BLaER1 treated with 17β-estradiol and CSF1 and Interleukin-3, amounts not matched to agents 10 nM and 100 nM (cell line): ENCODE results near the gene GLDC.
"Not testable (repeated sequence)": the region's sequence is repeated elsewhere in the genome, so short reads cannot be mapped to it uniquely, and the experiment has no call there.

Experiments
- H3K27ac ChIP-seq, 11 experiments: shearing (Covaris generic); formaldehyde crosslinking; 2 replicates each; pipeline ENCODE4 v1.8.1; 2022
- H3K27me3 ChIP-seq, 11 experiments: shearing (Covaris generic); formaldehyde crosslinking; 2 replicates each; pipeline ENCODE4 v1.8.1; 2022
- H3K36me3 ChIP-seq, 11 experiments: shearing (Covaris generic); formaldehyde crosslinking; 2 replicates each; pipeline ENCODE4 v1.8.1; 2022
- H3K4me1 ChIP-seq, 10 experiments: shearing (Covaris generic); formaldehyde crosslinking; 2 replicates each; pipeline ENCODE4 v1.8.1; 2022
- H3K4me2 ChIP-seq, 11 experiments: shearing (Covaris generic); formaldehyde crosslinking; 2 replicates each; pipeline ENCODE4 v1.8.1; 2022
- H3K4me3 ChIP-seq, 10 experiments: shearing (Covaris generic); formaldehyde crosslinking; 2 replicates each; pipeline ENCODE4 v1.8.1; 2022
- H3K9ac ChIP-seq, 11 experiments: shearing (Covaris generic); formaldehyde crosslinking; 2 replicates each; pipeline ENCODE4 v1.8.1; 2022
- H3K9me3 ChIP-seq, 11 experiments: shearing (Covaris generic); formaldehyde crosslinking; replicated peaks in 1 of 11; 2 replicates each; pipeline ENCODE4 v1.8.1; 2022
- H4K20me1 ChIP-seq, 11 experiments: shearing (Covaris generic); formaldehyde crosslinking; 2 replicates each; pipeline ENCODE4 v1.8.1; 2022
- Cebpa-rat ChIP-seq, 11 experiments: shearing (Covaris generic); IDR thresholded peaks; 2 replicates each; pipeline ENCODE4 v1.8.1; 2022

GLDC gene

GRCh38 chr9:6557883-6558616 lies 87.5 kb downstream of the GLDC start:
- peaks cover 8 to 21% (median 13%) of the 10 kb centered on the region in 10 experiments for H3K4me1 ChIP-seq
- H4K20me1 ChIP-seq, result no peaks in the 10 kb centered on the region
- H3K36me3 ChIP-seq, result peaks cover 0 to 71% (median 36%) of the 10 kb centered on the region in 11 experiments; a peak in 15 of 22 replicates
- 0 out of 22 replicates have a peak, but pooled peaks cover 0 to 4% (median 0%) of the 10 kb centered on the region in 11 experiments for H3K9me3 ChIP-seq
- H3K9ac ChIP-seq, result no peak overlapping the region
- H3K27ac ChIP-seq, result no peak overlapping the region
- no peaks in the 10 kb centered on the region for H3K27me3 ChIP-seq
- no peak overlapping the region for H3K4me3 ChIP-seq
- H3K4me2 ChIP-seq, result no peak overlapping the region
- TF ChIP-seq Cebpa-rat (IDR thresholded peaks at IDR 0.05), result no peak

- Histone ChIP-seq H3K36me3 (peaks cover 0 to 65% (median 38%) of the 10 kb centered on the region in 11 experiments; a peak in 15 of 22 replicates), H3K27me3 (no peaks in the 10 kb centered on the region), H3K27ac (no peak overlapping the region), H3K4me3 (no peak overlapping the region), H3K9ac (no peak overlapping the region), H3K4me2 (peak overlapping the region in 8 of 11 experiments; percentile 11 to 62 (median 45); a peak in 15 of 22 replicates), H3K4me1 (peaks cover 17 to 31% (median 23%) of the 10 kb centered on the region in 10 experiments), H4K20me1 (no peaks in the 10 kb centered on the region), H3K9me3 (0 out of 22 replicates have a peak, but pooled peaks cover 0 to 4% (median 0%) of the 10 kb centered on the region in 11 experiments)
- TF ChIP-seq Cebpa-rat (IDR thresholded peaks at IDR 0.05), result no peak
Observed at GRCh38 chr9:6553866-6554265, 91.7 kb downstream of the GLDC start.

GRCh38 chr9:6552498-6553121 lies 92.9 kb downstream of the GLDC start:
- TF ChIP-seq Cebpa-rat (IDR thresholded peaks at IDR 0.05), result no peak
- no peaks in the 10 kb centered on the region for H4K20me1 ChIP-seq
- H3K27ac ChIP-seq, result no peak overlapping the region
- H3K4me3 ChIP-seq, result no peak overlapping the region
- peaks cover 14 to 36% (median 23%) of the 10 kb centered on the region in 10 experiments for H3K4me1 ChIP-seq
- peak overlapping the region; percentile 11 to 62 (median 40) for H3K4me2 ChIP-seq
- no peaks in the 10 kb centered on the region for H3K27me3 ChIP-seq
- peaks cover 0 to 58% (median 25%) of the 10 kb centered on the region in 11 experiments; a peak in 14 of 22 replicates for H3K36me3 ChIP-seq
- H3K9me3 ChIP-seq, result 0 out of 22 replicates have a peak, but pooled peaks cover 0 to under 1% (median 0%) of the 10 kb centered on the region in 11 experiments
- peak overlapping the region in 1 of 11 experiments; percentile 23; a peak in 1 of 22 replicates for H3K9ac ChIP-seq

- Histone ChIP-seq H3K4me1 (peaks cover 14 to 36% (median 23%) of the 10 kb centered on the region in 10 experiments), H4K20me1 (no peaks in the 10 kb centered on the region), H3K4me2 (peak overlapping the region; percentile 11 to 53 (median 37); a peak in 19 of 22 replicates), H3K27ac (no peak overlapping the region), H3K9ac (no peak overlapping the region), H3K27me3 (no peaks in the 10 kb centered on the region), H3K36me3 (peaks cover 0 to 57% (median 25%) of the 10 kb centered on the region in 11 experiments; a peak in 14 of 22 replicates), H3K4me3 (no peak overlapping the region), H3K9me3 (no peaks in the 10 kb centered on the region)
- no peak for TF ChIP-seq Cebpa-rat (IDR thresholded peaks at IDR 0.05)
Observed at GRCh38 chr9:6552033-6552432, 93.5 kb downstream of the GLDC start.

GRCh38 chr9:6551136-6551535 lies 94.4 kb downstream of the GLDC start:
- Histone ChIP-seq H4K20me1 (no peaks in the 10 kb centered on the region), H3K9ac (no peak overlapping the region), H3K4me2 (no peak overlapping the region), H3K27ac (no peak overlapping the region), H3K9me3 (no peaks in the 10 kb centered on the region), H3K4me3 (no peak overlapping the region), H3K27me3 (no peaks in the 10 kb centered on the region), H3K36me3 (peaks cover 0 to 56% (median 21%) of the 10 kb centered on the region in 11 experiments; a peak in 14 of 22 replicates), H3K4me1 (peaks cover 14 to 36% (median 23%) of the 10 kb centered on the region in 10 experiments)
- TF ChIP-seq Cebpa-rat (IDR thresholded peaks at IDR 0.05), result no peak

- H3K27ac ChIP-seq, result no peak overlapping the region
- no peak overlapping the region for H3K4me2 ChIP-seq
- no peaks in the 10 kb centered on the region for H3K9me3 ChIP-seq
- no peak overlapping the region for H3K4me3 ChIP-seq
- no peak overlapping the region for H3K9ac ChIP-seq
- H4K20me1 ChIP-seq, result no peaks in the 10 kb centered on the region
- peaks cover 14 to 35% (median 23%) of the 10 kb centered on the region in 10 experiments for H3K4me1 ChIP-seq
- TF ChIP-seq Cebpa-rat (IDR thresholded peaks at IDR 0.05), result no peak
- peaks cover 0 to 51% (median 8%) of the 10 kb centered on the region in 11 experiments; a peak in 12 of 22 replicates for H3K36me3 ChIP-seq
- no peaks in the 10 kb centered on the region for H3K27me3 ChIP-seq
Observed at GRCh38 chr9:6549106-6549800, 96.3 kb downstream of the GLDC start.

GRCh38 chr9:6545017-6545691 lies 100.4 kb downstream of the GLDC start:
- H3K27ac ChIP-seq, result no peak overlapping the region
- no peak for TF ChIP-seq Cebpa-rat (IDR thresholded peaks at IDR 0.05)
- H3K4me2 ChIP-seq, result no peak overlapping the region
- H3K4me1 ChIP-seq, result peaks cover 0 to 9% (median 0%) of the 10 kb centered on the region in 10 experiments; a peak in 5 of 20 replicates
- H3K36me3 ChIP-seq, result peaks cover 0 to 58% (median 7%) of the 10 kb centered on the region in 11 experiments; a peak in 13 of 22 replicates
- H4K20me1 ChIP-seq, result no peaks in the 10 kb centered on the region
- no peaks in the 10 kb centered on the region for H3K27me3 ChIP-seq
- H3K9ac ChIP-seq, result no peak overlapping the region
- H3K4me3 ChIP-seq, result no peak overlapping the region
- no peaks in the 10 kb centered on the region for H3K9me3 ChIP-seq

- no peak overlapping the region for H3K4me3 ChIP-seq
- no peak overlapping the region for H3K27ac ChIP-seq
- TF ChIP-seq Cebpa-rat (IDR thresholded peaks at IDR 0.05), result no peak
- H3K9me3 ChIP-seq, result no peaks in the 10 kb centered on the region
- H4K20me1 ChIP-seq, result no peaks in the 10 kb centered on the region
- peaks cover 0 to 71% (median 12%) of the 10 kb centered on the region in 11 experiments; a peak in 13 of 22 replicates for H3K36me3 ChIP-seq
- peaks cover 0 to 2% (median 0%) of the 10 kb centered on the region in 10 experiments; a peak in 4 of 20 replicates for H3K4me1 ChIP-seq
- no peak overlapping the region for H3K4me2 ChIP-seq
- no peaks in the 10 kb centered on the region for H3K27me3 ChIP-seq
- H3K9ac ChIP-seq, result no peak overlapping the region
Observed at GRCh38 chr9:6543204-6543603, 102.3 kb downstream of the GLDC start.

- H3K27me3 ChIP-seq, H3K9ac ChIP-seq, H3K9me3 ChIP-seq, H4K20me1 ChIP-seq, H3K27ac ChIP-seq, H3K4me2 ChIP-seq, H3K4me1 ChIP-seq, H3K4me3 ChIP-seq: not testable (repeated sequence)
- peaks cover 0 to 68% (median 12%) of the 10 kb centered on the region in 11 experiments; a peak in 13 of 22 replicates for H3K36me3 ChIP-seq
Observed at GRCh38 chr9:6542617-6543016, 102.9 kb downstream of the GLDC start.
